LNCAP (cell line): ENCODE results near the gene COL18A1.

ENCODE experiments used
- CTCF ChIP-seq: fragments of 450-650 bp; IDR thresholded peaks from 2 replicates; pipeline ENCODE4 v1.5.1; 2017; ENCODE audit warnings: mild to moderate bottlenecking

Gene COL18A1

GRCh38 chr21:45545236-45545570 is 140.2 kb downstream of the COL18A1 start:
- TF ChIP-seq CTCF, result no peak

- no peak for TF ChIP-seq CTCF
Observed at GRCh38 chr21:45545691-45546531, 140.9 kb downstream of the COL18A1 start.

GRCh38 chr21:45546636-45547544 is 141.9 kb downstream of the COL18A1 start:
- TF ChIP-seq CTCF, result no peak

GRCh38 chr21:45547545-45547900 is 142.6 kb downstream of the COL18A1 start:
- TF ChIP-seq CTCF, result no peak

GRCh38 chr21:45548711-45549491 is 143.9 kb downstream of the COL18A1 start:
- TF ChIP-seq CTCF, result no peak

GRCh38 chr21:45549626-45550463 is 144.9 kb downstream of the COL18A1 start:
- TF ChIP-seq CTCF, result no peak
